KMS-11 (cell line): ENCODE measurements around the gene CTBP2.

ENCODE experiments used
- H2AFZ ChIP-seq: fragments of 200-600 bp; sonication (generic); 2 replicates; pipeline ENCODE4 v1.6.1; 2016; ENCODE audit warnings: antibody characterized with exemption, mixed run types, low read depth
- H3K27ac ChIP-seq: fragments of 200-600 bp; sonication (generic); 2 replicates; pipeline ENCODE4 v1.6.1; 2016; ENCODE audit warnings: mild to moderate bottlenecking, mixed run types
- H3K27me3 ChIP-seq: fragments of 200-600 bp; sonication (generic); 2 replicates; pipeline ENCODE4 v1.6.1; 2017; ENCODE audit warnings: mild to moderate bottlenecking, low read depth, mixed run types, moderate library complexity; ENCODE audit not compliant: insufficient read depth
- H3K36me3 ChIP-seq: fragments of 200-600 bp; sonication (generic); 2 replicates; pipeline ENCODE4 v1.6.1; 2017; ENCODE audit warnings: mild to moderate bottlenecking, mixed run types; ENCODE audit not compliant: insufficient read depth
- H3K4me1 ChIP-seq: fragments of 200-600 bp; sonication (generic); 2 replicates; pipeline ENCODE4 v1.6.1; 2016; ENCODE audit warnings: mild to moderate bottlenecking, low read depth, mixed run types; ENCODE audit not compliant: poor library complexity, severe bottlenecking
- H3K4me2 ChIP-seq: fragments of 200-600 bp; sonication (generic); 2 replicates; pipeline ENCODE4 v1.7.0; 2016; ENCODE audit warnings: mild to moderate bottlenecking, mixed run types
- H3K4me3 ChIP-seq: fragments of 200-600 bp; sonication (generic); IDR thresholded peaks from 2 replicates; pipeline ENCODE4 v1.6.1; 2017; ENCODE audit warnings: low read depth, low read length, mixed read lengths; ENCODE audit not compliant: insufficient read depth
- H3K79me2 ChIP-seq: fragments of 200-600 bp; sonication (generic); 2 replicates; pipeline ENCODE4 v1.6.1; 2016; ENCODE audit warnings: low read depth, mixed run types; ENCODE audit not compliant: insufficient read depth
- H3K9ac ChIP-seq: fragments of 200-600 bp; sonication (generic); 2 replicates; pipeline ENCODE4 v1.6.1; 2016; ENCODE audit warnings: mild to moderate bottlenecking, mixed run types
- H4K20me1 ChIP-seq: fragments of 200-600 bp; sonication (generic); 2 replicates; pipeline ENCODE4 v1.6.1; 2016; ENCODE audit warnings: mild to moderate bottlenecking, mixed run types; ENCODE audit not compliant: insufficient read depth
- CTCF ChIP-seq: fragments of 200-600 bp; sonication (generic); conservative IDR thresholded peaks from 2 replicates; pipeline ENCODE4 v1.6.1; 2017; ENCODE audit warnings: low read depth, mild to moderate bottlenecking, antibody characterized with exemption, low read length, moderate library complexity, mixed read lengths

Gene CTBP2

GRCh38 chr10:125054216-125054615 lies 106.1 kb downstream of the CTBP2 start:
- Histone ChIP-seq H3K4me3 (no peak overlapping the region), H4K20me1 (no peaks in the 10 kb centered on the region), H3K79me2 (no peaks in the 10 kb centered on the region; the same call in 1 of the 2 replicates), H3K9ac (no peak overlapping the region), H3K4me2 (no peak overlapping the region), H3K36me3 (no peaks in the 10 kb centered on the region), H3K27me3 (no peaks in the 10 kb centered on the region), H3K27ac (no peak overlapping the region), H2AFZ (no peak overlapping the region), H3K4me1 (peaks cover 9% of the 10 kb centered on the region)
- TF ChIP-seq CTCF = no peak

GRCh38 chr10:125052146-125052545 lies 108.2 kb downstream of the CTBP2 start:
- no peak for TF ChIP-seq CTCF
- H3K4me2 ChIP-seq = no peak overlapping the region
- peaks cover 14% of the 10 kb centered on the region for H3K4me1 ChIP-seq
- H3K4me3 ChIP-seq = no peak overlapping the region
- H3K27ac ChIP-seq = no peak overlapping the region
- no peaks in the 10 kb centered on the region for H3K36me3 ChIP-seq
- H3K9ac ChIP-seq = no peak overlapping the region
- H2AFZ ChIP-seq = no peak overlapping the region
- H4K20me1 ChIP-seq = no peaks in the 10 kb centered on the region
- no peaks in the 10 kb centered on the region; the same call in 1 of the 2 replicates for H3K79me2 ChIP-seq
- H3K27me3 ChIP-seq = no peaks in the 10 kb centered on the region

- H2AFZ ChIP-seq = no peak overlapping the region
- TF ChIP-seq CTCF = no peak
- H3K79me2 ChIP-seq = no peaks in the 10 kb centered on the region; the same call in 1 of the 2 replicates
- no peak overlapping the region for H3K27ac ChIP-seq
- H3K27me3 ChIP-seq = no peaks in the 10 kb centered on the region
- H3K9ac ChIP-seq = no peak overlapping the region
- H4K20me1 ChIP-seq = no peaks in the 10 kb centered on the region
- no peak overlapping the region for H3K4me2 ChIP-seq
- H3K4me3 ChIP-seq = no peak overlapping the region
- H3K36me3 ChIP-seq = no peaks in the 10 kb centered on the region
- peaks cover 10% of the 10 kb centered on the region for H3K4me1 ChIP-seq
Observed at GRCh38 chr10:125050383-125050782, 110.0 kb downstream of the CTBP2 start.

- no peak overlapping the region for H3K4me2 ChIP-seq
- H3K27me3 ChIP-seq = no peaks in the 10 kb centered on the region
- H2AFZ ChIP-seq = no peak overlapping the region
- H3K4me3 ChIP-seq = no peak overlapping the region
- peaks cover 10% of the 10 kb centered on the region for H3K4me1 ChIP-seq
- H3K79me2 ChIP-seq = no peaks in the 10 kb centered on the region
- no peaks in the 10 kb centered on the region for H3K36me3 ChIP-seq
- H4K20me1 ChIP-seq = no peaks in the 10 kb centered on the region
- no peak overlapping the region for H3K27ac ChIP-seq
- H3K9ac ChIP-seq = no peak overlapping the region
- TF ChIP-seq CTCF = no peak
Observed at GRCh38 chr10:125049216-125049881, 111.0 kb downstream of the CTBP2 start.
